Fibroblast of lung (primary cell): ENCODE measurements around the gene C16orf74. TPM values are rescaled to one million over a fixed set of nuclear protein-coding genes. Genes with fewer than 3 reads are reported as not detected.

ENCODE experiments used
- DNase-seq, 2 donors: peaks; one replicate each; pipeline versions ENCODE4 v3.0.0 to v3.0.0-alpha.2; 2010; ENCODE audit warnings: low read depth in 2 of 2
- H2AFZ ChIP-seq: 2 replicates; pipeline ENCODE4 v1.5.1; 2012; ENCODE audit warnings: low read length, control low read depth, inconsistent platforms
- H3K27ac ChIP-seq: 2 replicates; pipeline ENCODE4 v1.5.1; 2011; ENCODE audit warnings: low read length, control low read depth; ENCODE audit not compliant: insufficient read depth
- H3K27me3 ChIP-seq: 2 replicates; pipeline ENCODE4 v1.5.1; 2011; ENCODE audit warnings: mild to moderate bottlenecking, low read length; ENCODE audit not compliant: control insufficient read depth, insufficient read depth
- H3K36me3 ChIP-seq: 2 replicates; pipeline ENCODE4 v1.5.1; 2011; ENCODE audit warnings: low read length; ENCODE audit not compliant: control insufficient read depth, insufficient read depth
- H3K4me1 ChIP-seq: 2 replicates; pipeline ENCODE4 v1.5.1; 2011; ENCODE audit warnings: low read length; ENCODE audit not compliant: control insufficient read depth, insufficient read depth; ENCODE audit errors: extremely low read depth
- H3K4me2 ChIP-seq: 2 replicates; pipeline ENCODE4 v1.5.1; 2011; ENCODE audit warnings: low read length, control low read depth; ENCODE audit not compliant: insufficient read depth; ENCODE audit errors: extremely low read depth
- H3K4me3 ChIP-seq, 4 experiments: fragments of 200-600 bp in 1 of 4; sonication (generic) in 1 of 4; replicated peaks in 1 of 4; 2 replicates each; pipeline ENCODE4 v1.5.1; 2011 to 2016; ENCODE audit warnings: low read length in 4 of 4, low read depth in 3 of 4, mild to moderate bottlenecking in 3 of 4, control low read depth in 2 of 4, inconsistent platforms in 1 of 4, mixed read lengths in 1 of 4; ENCODE audit not compliant: insufficient read depth in 1 of 4; ENCODE audit errors: control extremely low read depth in 1 of 4
- H3K79me2 ChIP-seq: 2 replicates; pipeline ENCODE4 v1.5.1; 2012; ENCODE audit warnings: mild to moderate bottlenecking, low read length, inconsistent platforms; ENCODE audit not compliant: control insufficient read depth, insufficient read depth
- H3K9ac ChIP-seq: 2 replicates; pipeline ENCODE4 v1.5.1; 2011; ENCODE audit warnings: mild to moderate bottlenecking, low read length, control low read depth; ENCODE audit not compliant: insufficient read depth
- H3K9me3 ChIP-seq: 2 replicates; pipeline ENCODE4 v1.5.1; 2012; ENCODE audit warnings: low read depth, low read length; ENCODE audit not compliant: control insufficient read depth, insufficient read depth
- H4K20me1 ChIP-seq: 2 replicates; pipeline ENCODE4 v1.5.1; 2011; ENCODE audit warnings: low read length; ENCODE audit not compliant: control insufficient read depth, insufficient read depth; ENCODE audit errors: extremely low read depth
- EZH2 ChIP-seq: IDR thresholded peaks from 2 replicates; pipeline ENCODE4 v1.5.1; 2012; ENCODE audit warnings: low read length, control low read depth, mild to moderate bottlenecking; ENCODE audit errors: missing control alignments
- polyA plus RNA-seq, 2 donors: library from polyadenylated mRNA; depleted of rRNA in 1 of 2; stranded (reverse) in 1 of 2; unstranded in 1 of 2; fragments of >200 nt; gene quantifications; 2 replicates each; pipeline ENCODE4 v1.2.1, GENCODE V29; 2011 to 2012; ENCODE audit warnings: missing spikeins in 1 of 2
- total RNA-seq: library from RNA; depleted of rRNA; stranded (reverse); fragments of >200 nt; gene quantifications from 2 replicates; pipeline ENCODE4 v1.2.1, GENCODE V29; 2014
- TF ChIP-seq, protein P1 (sequence below), 2 donors: IDR thresholded peaks in 1 of 2; conservative IDR thresholded peaks in 1 of 2; 1 replicate in 1 of 2; 2 replicates in 1 of 2; pipeline ENCODE4 v1.5.1; 2011 to 2012; ENCODE audit warnings: low read length in 2 of 2, control low read depth in 1 of 2, inconsistent platforms in 1 of 2, low read depth in 1 of 2, mild to moderate bottlenecking in 1 of 2

C16orf74 gene
- total and polyA plus RNA-seq, 2 donors (not counting 1 experiment from before 2014, with no cell fraction given): 4.6 to 6.4 TPM

DNA sequence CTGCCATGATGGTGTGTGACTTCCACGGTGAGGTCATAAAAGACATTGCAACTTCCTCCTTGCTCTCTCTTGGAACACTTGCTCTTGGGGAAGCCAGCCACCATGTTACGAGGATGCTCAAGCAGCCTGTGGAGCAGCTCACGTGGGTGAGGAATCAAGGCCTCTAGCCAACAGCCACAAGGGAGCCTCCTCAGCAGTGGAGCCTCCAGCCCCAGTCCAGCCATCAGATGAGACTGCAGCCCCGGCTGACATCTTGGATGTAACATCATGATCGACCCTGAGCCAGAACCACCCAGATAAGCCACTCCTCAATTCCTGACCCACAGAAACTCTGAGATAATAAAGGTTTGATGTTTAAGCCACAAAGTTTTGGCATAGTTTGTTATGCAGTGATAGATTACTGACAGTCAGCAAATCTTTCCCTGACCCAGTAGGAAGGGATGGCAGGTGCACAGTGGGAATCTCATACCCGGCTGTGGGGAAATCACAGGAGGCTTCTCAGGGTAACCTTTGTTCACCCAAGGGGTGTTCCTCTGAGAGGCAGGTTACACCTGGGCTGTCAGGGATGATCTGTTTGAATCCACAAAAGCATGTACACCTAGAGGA lies 38.8 kb downstream of the C16orf74 start:
- no peak overlapping the region for H3K27ac ChIP-seq
- no peak overlapping the region for H3K4me3 ChIP-seq
- DNase-seq: no peak
- no peak for TF ChIP-seq EZH2
- TF ChIP-seq, protein P1, sequence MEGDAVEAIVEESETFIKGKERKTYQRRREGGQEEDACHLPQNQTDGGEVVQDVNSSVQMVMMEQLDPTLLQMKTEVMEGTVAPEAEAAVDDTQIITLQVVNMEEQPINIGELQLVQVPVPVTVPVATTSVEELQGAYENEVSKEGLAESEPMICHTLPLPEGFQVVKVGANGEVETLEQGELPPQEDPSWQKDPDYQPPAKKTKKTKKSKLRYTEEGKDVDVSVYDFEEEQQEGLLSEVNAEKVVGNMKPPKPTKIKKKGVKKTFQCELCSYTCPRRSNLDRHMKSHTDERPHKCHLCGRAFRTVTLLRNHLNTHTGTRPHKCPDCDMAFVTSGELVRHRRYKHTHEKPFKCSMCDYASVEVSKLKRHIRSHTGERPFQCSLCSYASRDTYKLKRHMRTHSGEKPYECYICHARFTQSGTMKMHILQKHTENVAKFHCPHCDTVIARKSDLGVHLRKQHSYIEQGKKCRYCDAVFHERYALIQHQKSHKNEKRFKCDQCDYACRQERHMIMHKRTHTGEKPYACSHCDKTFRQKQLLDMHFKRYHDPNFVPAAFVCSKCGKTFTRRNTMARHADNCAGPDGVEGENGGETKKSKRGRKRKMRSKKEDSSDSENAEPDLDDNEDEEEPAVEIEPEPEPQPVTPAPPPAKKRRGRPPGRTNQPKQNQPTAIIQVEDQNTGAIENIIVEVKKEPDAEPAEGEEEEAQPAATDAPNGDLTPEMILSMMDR (conservative IDR thresholded peaks at IDR 0.05 in 1 of 2, IDR thresholded peaks at IDR 0.05 in 1 of 2; ENCODE audit: low read depth in 1 of 2, low read length in 2 of 2): no peak
- no peaks in the 10 kb centered on the region for H4K20me1 ChIP-seq
- H2AFZ ChIP-seq: no peak overlapping the region
- H3K79me2 ChIP-seq: no peaks in the 10 kb centered on the region
- H3K4me1 ChIP-seq: peaks cover 2% of the 10 kb centered on the region
- no peaks in the 10 kb centered on the region for H3K9me3 ChIP-seq
- H3K36me3 ChIP-seq: peaks cover 2% of the 10 kb centered on the region
- H3K9ac ChIP-seq: no peak overlapping the region
- H3K4me2 ChIP-seq: no peak overlapping the region
- H3K27me3 ChIP-seq: no peaks in the 10 kb centered on the region

GRCh38 chr16:85710732-85711131 lies 40.2 kb downstream of the C16orf74 start:
- H3K9me3 ChIP-seq: no peaks in the 10 kb centered on the region
- H4K20me1 ChIP-seq: no peaks in the 10 kb centered on the region
- no peak overlapping the region for H2AFZ ChIP-seq
- TF ChIP-seq EZH2: no peak
- TF ChIP-seq, protein P1 (conservative IDR thresholded peaks at IDR 0.05 in 1 of 2, IDR thresholded peaks at IDR 0.05 in 1 of 2; ENCODE audit: low read depth in 1 of 2, low read length in 2 of 2): no peak
- DNase-seq: no peak
- H3K4me1 ChIP-seq: no peaks in the 10 kb centered on the region
- H3K79me2 ChIP-seq: no peaks in the 10 kb centered on the region
- H3K4me3 ChIP-seq: no peak overlapping the region
- H3K4me2 ChIP-seq: no peak overlapping the region
- H3K27ac ChIP-seq: no peak overlapping the region
- no peaks in the 10 kb centered on the region for H3K27me3 ChIP-seq
- H3K36me3 ChIP-seq: peaks cover 2% of the 10 kb centered on the region
- no peak overlapping the region for H3K9ac ChIP-seq

GRCh38 chr16:85709766-85710585 lies 40.9 kb downstream of the C16orf74 start:
- Histone ChIP-seq H3K27ac (no peak overlapping the region), H3K9ac (no peak overlapping the region), H3K4me1 (no peaks in the 10 kb centered on the region), H3K27me3 (no peaks in the 10 kb centered on the region), H3K36me3 (peaks cover 2% of the 10 kb centered on the region), H2AFZ (no peak overlapping the region), H3K4me2 (no peak overlapping the region), H3K4me3 (no peak overlapping the region), H3K9me3 (no peaks in the 10 kb centered on the region), H4K20me1 (no peaks in the 10 kb centered on the region), H3K79me2 (no peaks in the 10 kb centered on the region)
- DNase-seq: no peak
- no peak for TF ChIP-seq EZH2
- TF ChIP-seq, protein P1 (conservative IDR thresholded peaks at IDR 0.05 in 1 of 2, IDR thresholded peaks at IDR 0.05 in 1 of 2; ENCODE audit: low read depth in 1 of 2, low read length in 2 of 2): no peak
